HEK293T (cell line): Measurements from ENCODE around the gene NDUFS6.

ENCODE experiments used
- CTCF ChIA-PET: fragments of 350-600 bp; formaldehyde crosslinking; extraction: SDS; loops from one replicate; lab custom pipeline; 2021; ENCODE audit warnings: antibody characterized with exemption, inconsistent platforms; lab: Yijun Ruan, JAX
- POLR2A ChIA-PET: fragments of 350-600 bp; formaldehyde crosslinking; extraction: SDS; loops from one replicate; lab custom pipeline; 2020; ENCODE audit warnings: antibody characterized with exemption, inconsistent platforms; lab: Yijun Ruan, JAX
- DNase-seq: peaks from one replicate; pipeline ENCODE4 v3.0.0; 2012; ENCODE audit warnings: mixed read lengths; ENCODE audit errors: extremely low spot score
- ARNT ChIP-seq: fragments of 450-650 bp; IDR thresholded peaks from 2 replicates; pipeline ENCODE4 v1.6.1; 2017; ENCODE audit warnings: mild to moderate bottlenecking
- BHLHE40 ChIP-seq: fragments of 450-650 bp; IDR thresholded peaks from 2 replicates; pipeline ENCODE4 v1.6.1; 2016; ENCODE audit warnings: mild to moderate bottlenecking, moderate library complexity, borderline replicate concordance
- CTBP1 ChIP-seq: fragments of 450-650 bp; IDR thresholded peaks from 2 replicates; pipeline ENCODE4 v1.6.1; 2016; ENCODE audit warnings: borderline replicate concordance
- ELF4 ChIP-seq: fragments of 450-650 bp; IDR thresholded peaks from 2 replicates; pipeline ENCODE4 v1.6.1; 2017; ENCODE audit warnings: antibody characterized with exemption
- FOXA1 ChIP-seq: fragments of 450-650 bp; IDR thresholded peaks from 2 replicates; pipeline ENCODE4 v1.6.1; 2016; ENCODE audit warnings: mild to moderate bottlenecking
- FOXK2 ChIP-seq: fragments of 450-650 bp; IDR thresholded peaks from 2 replicates; pipeline ENCODE4 v1.6.1; 2016; ENCODE audit warnings: mild to moderate bottlenecking
- FOXM1 ChIP-seq: fragments of 450-650 bp; IDR thresholded peaks from 2 replicates; pipeline ENCODE4 v1.6.1; 2017; ENCODE audit warnings: mild to moderate bottlenecking, borderline replicate concordance
- HDGF ChIP-seq: fragments of 450-650 bp; IDR thresholded peaks from 2 replicates; pipeline ENCODE4 v1.6.1; 2017; ENCODE audit warnings: antibody characterized with exemption, borderline replicate concordance
- L3MBTL2 ChIP-seq: fragments of 450-650 bp; conservative IDR thresholded peaks from 2 replicates; pipeline ENCODE4 v1.6.1; 2016; ENCODE audit warnings: mild to moderate bottlenecking
- LEF1 ChIP-seq: fragments of 450-650 bp; IDR thresholded peaks from 2 replicates; pipeline ENCODE4 v1.6.1; 2017; ENCODE audit warnings: mild to moderate bottlenecking, borderline replicate concordance
- NFRKB ChIP-seq: fragments of 450-650 bp; IDR thresholded peaks from 2 replicates; pipeline ENCODE4 v1.6.1; 2016; ENCODE audit warnings: mild to moderate bottlenecking, moderate library complexity
- SP1 ChIP-seq: fragments of 450-650 bp; IDR thresholded peaks from 2 replicates; pipeline ENCODE4 v1.6.1; 2017
- SUZ12 ChIP-seq: fragments of 450-650 bp; IDR thresholded peaks from 2 replicates; pipeline ENCODE4 v1.6.1; 2016; ENCODE audit warnings: mild to moderate bottlenecking
- TARDBP ChIP-seq: fragments of 450-650 bp; IDR thresholded peaks from 2 replicates; pipeline ENCODE4 v1.6.1; 2016
- ZNF384 ChIP-seq: fragments of 450-650 bp; IDR thresholded peaks from 2 replicates; pipeline ENCODE4 v1.6.1; 2016
- TF ChIP-seq, protein P1 (sequence below): fragments of 450-650 bp; IDR thresholded peaks from 2 replicates; pipeline ENCODE4 v1.6.1; 2016

NDUFS6 gene

GRCh38 chr5:1844708-1845436, 43.7 kb downstream of the NDUFS6 start:
- no peak for DNase-seq
- no peak for TF ChIP-seq SUZ12
- TF ChIP-seq FOXK2, result no peak
- no peak for TF ChIP-seq FOXM1
- no peak for TF ChIP-seq BHLHE40
- TF ChIP-seq TARDBP, result no peak
- no peak for TF ChIP-seq ZNF384
- no peak for TF ChIP-seq ARNT
- TF ChIP-seq SP1, result no peak
- no peak for TF ChIP-seq L3MBTL2
- no peak for TF ChIP-seq ELF4
- TF ChIP-seq, protein P1, sequence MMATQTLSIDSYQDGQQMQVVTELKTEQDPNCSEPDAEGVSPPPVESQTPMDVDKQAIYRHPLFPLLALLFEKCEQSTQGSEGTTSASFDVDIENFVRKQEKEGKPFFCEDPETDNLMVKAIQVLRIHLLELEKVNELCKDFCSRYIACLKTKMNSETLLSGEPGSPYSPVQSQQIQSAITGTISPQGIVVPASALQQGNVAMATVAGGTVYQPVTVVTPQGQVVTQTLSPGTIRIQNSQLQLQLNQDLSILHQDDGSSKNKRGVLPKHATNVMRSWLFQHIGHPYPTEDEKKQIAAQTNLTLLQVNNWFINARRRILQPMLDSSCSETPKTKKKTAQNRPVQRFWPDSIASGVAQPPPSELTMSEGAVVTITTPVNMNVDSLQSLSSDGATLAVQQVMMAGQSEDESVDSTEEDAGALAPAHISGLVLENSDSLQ, result no peak
- TF ChIP-seq FOXA1, result no peak
- no peak for TF ChIP-seq CTBP1
- TF ChIP-seq NFRKB, result no peak
- POLR2A ChIA-PET, result no interaction called here
- CTCF ChIA-PET, result no interaction called here

GRCh38 chr5:1845696-1846095, 44.5 kb downstream of the NDUFS6 start:
- DNase-seq, result no peak
- ChIA-PET CTCF (no interaction called here), POLR2A (no interaction called here)
- TF ChIP-seq CTBP1, result no peak
- no peak for TF ChIP-seq NFRKB
- no peak for TF ChIP-seq SUZ12
- TF ChIP-seq, protein P1, result no peak
- TF ChIP-seq SP1, result no peak

GRCh38 chr5:1846583-1846982, 45.4 kb downstream of the NDUFS6 start:
- CTCF ChIA-PET, result no interaction called here

DNA sequence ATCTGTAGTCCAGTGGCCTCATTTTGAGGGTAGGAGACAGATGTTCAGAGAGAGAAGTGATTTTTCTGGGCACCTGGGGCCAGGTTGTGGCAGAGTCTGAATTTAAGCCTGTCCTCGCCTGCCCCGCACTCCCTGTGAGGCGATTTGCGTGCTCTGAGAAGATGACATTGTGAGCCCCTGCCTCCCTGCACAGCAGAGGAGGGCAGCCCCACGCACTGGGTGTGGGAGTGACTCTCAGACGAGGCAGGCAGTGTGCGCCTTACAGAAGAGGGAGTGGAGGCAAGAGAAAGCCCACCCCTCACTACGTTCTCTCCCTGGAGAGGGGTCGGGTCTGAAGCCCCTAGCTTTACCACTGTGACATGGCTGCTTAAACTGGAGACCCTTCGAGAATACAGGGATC, 45.8 kb downstream of the NDUFS6 start:
- no peak for DNase-seq
- ChIA-PET CTCF (no interaction called here), POLR2A (no interaction called here)
- TF ChIP-seq CTBP1 (no peak), BHLHE40 (no peak), TARDBP (no peak), L3MBTL2 (no peak), ZNF384 (no peak), FOXA1 (no peak), SP1 (no peak), FOXM1 (no peak), SUZ12 (no peak), FOXK2 (no peak), ARNT (no peak), LEF1 (no peak)
- TF ChIP-seq, protein P1, result no peak

More at GRCh38 chr5:1846583-1846982, 45.4 kb downstream of the NDUFS6 start:
- TF ChIP-seq, protein P1, result no peak
- TF ChIP-seq LEF1 (no peak), SP1 (no peak), SUZ12 (no peak), ARNT (no peak), FOXM1 (no peak), TARDBP (no peak), ELF4 (no peak), HDGF (no peak)
- POLR2A ChIA-PET, result no interaction called here
- no peak for DNase-seq

- TF ChIP-seq ELF4 (no peak), SUZ12 (no peak), ARNT (no peak)
- ChIA-PET CTCF (no interaction called here), POLR2A (no interaction called here)
- no peak for DNase-seq
Observed at GRCh38 chr5:1847611-1848010, 46.4 kb downstream of the NDUFS6 start.

DNA sequence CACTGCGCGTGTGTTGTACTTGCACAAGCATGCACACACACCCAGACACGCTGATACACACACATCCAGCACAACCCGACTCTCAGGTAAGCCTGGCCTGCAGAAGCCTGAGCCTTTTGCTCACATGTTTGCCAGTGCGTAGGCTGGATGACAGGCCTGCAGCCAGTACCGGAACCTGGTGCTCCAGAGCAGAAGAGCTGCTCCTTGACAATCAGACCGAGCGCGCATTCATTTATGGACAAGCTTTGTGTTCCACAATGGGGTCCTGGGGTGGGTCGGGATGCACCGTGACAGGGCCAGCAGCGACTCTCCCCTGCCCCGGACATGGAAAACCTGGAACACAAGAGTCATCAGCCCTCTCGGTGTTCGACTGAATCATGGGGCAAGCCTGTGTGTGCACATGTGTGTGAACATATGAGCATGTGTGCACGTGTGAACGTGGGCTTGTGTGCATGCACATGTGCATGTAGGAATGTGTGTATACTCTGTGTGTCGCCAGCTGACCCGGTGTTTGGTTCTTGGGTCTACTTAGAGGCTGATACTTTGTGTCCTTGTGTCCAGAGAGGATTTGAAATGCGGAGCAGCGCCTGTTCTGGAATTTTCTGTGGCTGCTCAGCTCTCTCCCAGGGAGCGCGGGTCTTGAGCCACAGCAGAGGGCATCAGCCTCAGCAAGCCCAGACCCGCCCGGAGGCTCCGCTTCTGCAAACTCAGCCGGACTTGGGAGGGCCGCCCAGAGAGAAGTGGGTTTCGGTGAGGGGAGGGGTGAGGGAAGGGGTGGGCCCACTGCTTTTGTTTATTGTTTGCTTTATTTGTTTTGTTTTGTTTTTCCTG, 49.3 kb downstream of the NDUFS6 start:
- CTCF ChIA-PET, result no interaction called here
- POLR2A ChIA-PET, result no interaction called here
- DNase-seq, result no peak
- TF ChIP-seq TARDBP (no peak), LEF1 (no peak), FOXK2 (no peak), FOXA1 (no peak), NFRKB (no peak), ZNF384 (no peak), HDGF (no peak), ELF4 (no peak), CTBP1 (no peak), FOXM1 (no peak), SP1 (no peak), SUZ12 (no peak), L3MBTL2 (no peak), BHLHE40 (no peak), ARNT (no peak)
- TF ChIP-seq, protein P1, result no peak
